ENCODE data around the gene RIMS4. TPM values are rescaled to one million over a fixed set of nuclear protein-coding genes. Genes with fewer than 3 reads are reported as not detected.

RIMS4 gene
- total RNA-seq, 1 experiment from 2014 or later, result 16.3 TPM

GRCh38 chr20:44761423-44761822 lies 48.9 kb downstream of the RIMS4 start:
- H3K9ac ChIP-seq (ENCODE audit: extremely low read depth, insufficient read length, low read length), result no peak overlapping the region
- no peak overlapping the region for H3K27ac ChIP-seq (ENCODE audit: insufficient read length, low read depth, low read length)
- no peak overlapping the region for H3K4ac ChIP-seq (ENCODE audit: low read depth, low read length)
- H3K23ac ChIP-seq (ENCODE audit: insufficient read length, low read depth, low read length), result no peak overlapping the region
- H3T11ph ChIP-seq (ENCODE audit: low read length), result no peak overlapping the region
- peaks cover 0 to 11% (median 0%) of the 10 kb centered on the region in 3 experiments; a peak in 4 of 7 replicates for H3K36me3 Mint-ChIP-seq (ENCODE audit: insufficient read depth in 1 of 3, low read depth in 3 of 3)
- H3K79me1 ChIP-seq (ENCODE audit: insufficient read depth, low read depth, low read length, poor library complexity, severe bottlenecking), result no peaks in the 10 kb centered on the region
- whole genome bisulfite sequencing (ENCODE audit: extremely low coverage, insufficient read length, low lambda C conversion rate), result no CpG with 5 or more reads among the region's 3 CpGs
- H2AK5ac ChIP-seq (ENCODE audit: insufficient read length, low read length), result no peak overlapping the region
- no peaks in the 10 kb centered on the region for H4K20me1 ChIP-seq (ENCODE audit: control insufficient read depth, insufficient read depth, insufficient read length)
- no peaks in the 10 kb centered on the region for H3K27me3 Mint-ChIP-seq (ENCODE audit: low read depth)
- no peak overlapping the region for H4K91ac ChIP-seq (ENCODE audit: insufficient read length, low read depth, low read length)
- H3K27ac Mint-ChIP-seq, result no peak overlapping the region
- H2BK15ac ChIP-seq (ENCODE audit: low read depth, low read length), result no peak overlapping the region
- no peak overlapping the region for H3K4me3 Mint-ChIP-seq
- H3K14ac ChIP-seq (ENCODE audit: insufficient read depth, low read length), result no peak overlapping the region
- DNase-seq, result no peak
- no peak overlapping the region for H3K18ac ChIP-seq (ENCODE audit: insufficient read length, low read depth, low read length)
- no peaks in the 10 kb centered on the region for H3K9me3 ChIP-seq (ENCODE audit: control insufficient read depth, low read depth, low read length)
- no peak overlapping the region for H4K8ac ChIP-seq (replicated peaks; ENCODE audit: insufficient read length, low read depth, low read length)
- peaks cover 16 to 25% of the 10 kb centered on the region in 2 experiments for H3K4me1 Mint-ChIP-seq
- no peak overlapping the region for H2AFZ ChIP-seq (ENCODE audit: low read length)
- H3K4me1 ChIP-seq (ENCODE audit: insufficient read depth, low read length), result no peaks in the 10 kb centered on the region; the same call in 1 of the 2 replicates
- H2BK120ac ChIP-seq (ENCODE audit: low read depth, low read length, poor library complexity, severe bottlenecking), result no peak overlapping the region
- H4K5ac ChIP-seq (ENCODE audit: insufficient read length, low read depth, low read length), result no peak overlapping the region
- no peak overlapping the region for H2BK5ac ChIP-seq (ENCODE audit: insufficient read length, low read length)
- H3K4me2 ChIP-seq (ENCODE audit: insufficient read depth, insufficient read length, low read length), result no peak overlapping the region
- no peaks in the 10 kb centered on the region for H3K27me3 ChIP-seq (ENCODE audit: insufficient read depth, low read length)
- H2BK20ac ChIP-seq (ENCODE audit: low read depth, low read length, poor library complexity, severe bottlenecking), result no peak overlapping the region
- peaks cover 3% of the 10 kb centered on the region for H3K23me2 ChIP-seq (ENCODE audit: insufficient read length, low read depth, low read length, poor library complexity, severe bottlenecking)
- no peak overlapping the region for H2BK12ac ChIP-seq (ENCODE audit: insufficient read length, low read depth, low read length)
- no peak overlapping the region for H3K56ac ChIP-seq (ENCODE audit: insufficient read length, low read depth, low read length)
- H3K79me2 ChIP-seq (ENCODE audit: insufficient read depth, low read length), result no peaks in the 10 kb centered on the region
- TF ChIP-seq CTCF (conservative IDR thresholded peaks at IDR 0.05), result no peak
- H3K9me3 Mint-ChIP-seq, result no peaks in the 10 kb centered on the region

Data from H9 (cell line).